HG03175 (cell line): ENCODE results near the gene KCNH5.

ENCODE experiments used
- ATAC-seq: cut with Tn5 transposase; IDR thresholded peaks from one replicate; pipeline ENCODE4 v1.9.1; 2021; ENCODE audit warnings: mild to moderate bottlenecking, moderate library complexity; ENCODE audit not compliant: unreplicated experiment

Gene KCNH5

DNA sequence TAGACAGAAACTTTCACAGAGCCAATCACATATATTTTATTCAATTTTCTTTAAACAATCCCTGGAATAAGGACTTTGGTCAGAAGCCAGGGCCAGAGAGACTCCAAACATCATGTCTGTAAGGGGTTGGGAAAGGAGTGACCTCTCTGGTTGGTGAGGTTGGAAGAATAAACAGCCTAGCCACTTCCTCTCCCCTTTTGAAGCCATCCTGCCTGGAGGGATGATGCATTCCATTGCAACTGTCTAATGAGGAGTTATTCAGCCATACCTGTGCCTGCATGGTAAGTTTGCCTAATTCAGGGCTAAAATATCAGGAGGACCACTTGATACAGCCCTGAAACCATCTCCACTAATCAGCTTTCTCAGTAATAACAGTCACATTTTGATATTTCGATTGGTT, 299.8 kb downstream of the KCNH5 start:
- no peak for ATAC-seq

DNA sequence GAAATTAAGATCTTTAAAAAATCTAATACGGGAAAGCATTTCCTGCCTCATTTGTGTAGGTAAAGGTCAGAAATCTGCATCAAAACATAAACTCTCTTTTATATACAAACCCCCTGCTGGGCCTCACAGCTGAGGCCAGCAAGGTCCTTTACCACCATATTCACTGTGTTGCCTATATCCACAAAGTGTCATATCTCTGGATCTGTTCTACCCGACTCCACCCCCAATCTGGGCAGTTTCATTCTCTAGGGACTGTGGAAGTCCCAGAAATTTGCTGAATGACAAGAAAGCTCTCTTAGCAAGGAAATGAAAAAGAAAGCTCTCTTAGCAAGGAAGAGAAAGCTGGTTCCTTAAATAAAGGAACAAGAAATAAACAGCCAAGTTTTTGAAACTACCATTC, 301.7 kb downstream of the KCNH5 start:
- ATAC-seq = no peak

DNA sequence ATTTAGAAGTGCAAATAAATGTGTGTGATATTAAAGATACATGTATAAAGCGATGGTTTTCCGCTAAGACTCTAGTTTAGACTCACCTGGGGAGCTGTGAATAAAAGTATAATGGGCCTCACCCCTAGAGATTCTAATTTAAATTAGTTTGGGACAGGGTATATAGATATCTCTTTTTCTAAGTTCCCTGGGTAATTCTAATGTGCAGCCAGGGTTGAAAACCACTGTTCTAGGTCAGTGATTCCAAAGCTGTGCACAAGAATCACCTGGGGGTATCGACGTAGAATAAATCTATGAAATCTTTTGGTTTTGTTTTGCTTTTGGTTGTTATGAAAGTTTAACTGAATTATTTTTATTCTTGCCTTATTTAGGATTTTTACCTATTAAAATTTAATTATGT, 302.1 kb downstream of the KCNH5 start:
- ATAC-seq = no peak

DNA sequence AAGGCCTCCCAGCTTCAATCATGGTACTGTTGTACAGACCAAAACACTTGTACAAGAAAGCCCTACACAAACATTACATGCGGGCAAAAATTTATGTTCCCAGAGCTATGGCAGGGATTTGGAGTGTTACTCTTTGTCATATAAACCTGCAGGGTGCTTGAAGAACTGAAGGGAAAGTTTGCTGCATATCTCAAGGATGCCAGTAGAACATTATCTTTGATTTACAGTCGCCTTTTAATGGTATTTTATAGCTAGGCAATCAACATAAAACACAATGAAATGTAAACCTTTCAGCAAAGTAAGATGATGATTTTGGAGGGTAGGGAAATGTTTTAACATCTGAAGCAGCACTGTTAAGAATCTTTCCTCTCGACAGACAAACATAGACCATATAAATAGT, 305.6 kb downstream of the KCNH5 start:
- no peak for ATAC-seq

DNA sequence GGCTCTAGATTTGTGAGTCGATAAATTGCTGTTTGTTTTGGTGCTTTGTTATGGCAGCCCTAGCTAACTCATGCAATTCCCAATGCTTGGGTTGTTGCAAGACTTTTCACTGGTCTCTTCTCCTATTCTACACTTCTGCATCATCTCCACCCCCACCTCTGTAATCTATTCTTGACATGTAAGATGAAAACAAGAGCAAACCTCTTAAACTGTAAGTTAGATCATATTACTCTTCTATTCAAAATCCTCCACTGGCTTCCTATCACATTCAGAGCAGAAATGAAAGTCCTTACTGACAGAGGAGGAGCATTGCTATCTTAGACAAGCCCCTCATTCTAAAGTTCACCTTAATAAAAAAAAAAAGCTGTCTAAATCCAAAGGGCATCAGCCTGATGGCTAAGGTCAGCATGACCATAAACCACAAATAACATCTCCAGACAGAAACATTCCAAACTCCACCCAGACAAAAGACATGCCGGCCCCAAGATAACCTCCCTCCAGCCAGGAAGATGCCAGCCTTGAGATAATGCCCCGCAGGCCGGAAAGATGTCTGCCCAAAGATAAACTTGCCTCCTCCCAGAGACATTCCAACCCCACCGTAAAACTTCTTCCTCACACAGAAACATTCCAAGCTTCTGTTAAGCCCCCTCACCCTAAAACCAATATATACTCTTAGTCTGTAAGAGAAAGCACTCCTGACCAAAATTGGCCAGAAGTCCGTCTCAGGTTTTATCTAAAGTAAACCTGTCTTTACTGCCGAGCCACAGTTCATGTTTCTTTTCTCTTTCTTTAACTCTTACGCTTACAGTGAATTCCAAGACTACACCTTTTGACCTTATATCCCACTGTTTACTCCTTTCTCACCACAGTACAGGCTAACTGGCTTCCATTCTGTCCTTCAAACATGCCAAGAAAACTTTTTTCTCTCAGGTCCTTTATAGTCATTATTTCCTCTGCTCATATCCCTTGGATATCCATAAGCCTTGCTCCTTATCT, 308.9 kb downstream of the KCNH5 start:
- no peak for ATAC-seq

DNA sequence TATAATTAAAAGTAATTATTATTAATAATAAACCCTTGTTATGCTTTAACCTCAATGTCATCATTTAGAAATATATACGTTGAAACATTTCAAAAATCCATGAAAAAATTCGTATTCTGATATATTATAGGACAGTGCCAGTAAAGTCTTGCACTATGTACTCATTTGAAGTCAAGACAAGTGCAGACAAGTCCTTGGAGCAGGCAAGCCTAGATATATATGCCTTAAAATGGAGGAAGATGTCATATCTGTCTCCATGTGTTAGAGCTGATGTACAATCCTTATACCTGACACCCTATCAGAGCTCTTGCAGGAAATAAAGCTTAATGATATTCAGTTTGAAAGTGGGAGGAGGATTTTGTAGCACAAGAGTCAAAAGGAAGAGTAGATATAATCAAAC, 310.4 kb downstream of the KCNH5 start:
- ATAC-seq = no peak

DNA sequence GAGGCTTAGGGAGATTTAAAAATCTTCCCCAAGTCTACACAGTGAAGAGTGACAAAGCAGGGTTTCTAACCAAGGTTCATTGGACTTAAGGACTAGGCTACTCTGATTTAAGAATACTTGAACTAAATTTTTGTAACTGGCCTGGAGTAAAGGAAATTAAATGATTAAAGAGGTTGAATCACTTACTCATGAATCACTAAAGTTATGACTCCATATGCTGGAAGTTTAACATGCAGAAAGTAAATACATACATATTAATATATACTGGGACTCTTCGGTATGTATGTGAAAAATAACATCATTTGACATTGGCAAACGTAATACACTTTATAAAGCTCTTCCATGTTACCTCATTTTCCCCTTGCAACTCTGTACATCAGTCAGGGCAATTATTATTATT, 322.9 kb downstream of the KCNH5 start:
- no peak for ATAC-seq

DNA sequence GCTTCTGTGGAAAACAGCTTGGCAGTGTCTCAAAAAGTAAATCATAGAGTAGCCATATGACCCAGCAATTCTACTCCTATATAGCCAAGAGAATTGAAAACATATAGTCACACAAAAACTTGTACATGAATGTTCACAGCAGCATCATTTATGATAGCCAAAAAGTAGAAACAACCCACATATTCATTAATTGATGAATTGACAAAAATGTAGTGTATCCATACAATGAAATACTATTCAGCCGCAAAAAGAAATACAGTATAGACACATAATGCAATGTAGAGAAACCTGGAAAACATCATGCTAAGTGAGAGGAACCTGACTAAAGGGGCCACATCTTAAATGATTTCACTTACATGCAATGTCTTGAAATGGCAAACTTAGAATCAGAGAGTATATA, 326.6 kb downstream of the KCNH5 start:
- no peak for ATAC-seq

DNA sequence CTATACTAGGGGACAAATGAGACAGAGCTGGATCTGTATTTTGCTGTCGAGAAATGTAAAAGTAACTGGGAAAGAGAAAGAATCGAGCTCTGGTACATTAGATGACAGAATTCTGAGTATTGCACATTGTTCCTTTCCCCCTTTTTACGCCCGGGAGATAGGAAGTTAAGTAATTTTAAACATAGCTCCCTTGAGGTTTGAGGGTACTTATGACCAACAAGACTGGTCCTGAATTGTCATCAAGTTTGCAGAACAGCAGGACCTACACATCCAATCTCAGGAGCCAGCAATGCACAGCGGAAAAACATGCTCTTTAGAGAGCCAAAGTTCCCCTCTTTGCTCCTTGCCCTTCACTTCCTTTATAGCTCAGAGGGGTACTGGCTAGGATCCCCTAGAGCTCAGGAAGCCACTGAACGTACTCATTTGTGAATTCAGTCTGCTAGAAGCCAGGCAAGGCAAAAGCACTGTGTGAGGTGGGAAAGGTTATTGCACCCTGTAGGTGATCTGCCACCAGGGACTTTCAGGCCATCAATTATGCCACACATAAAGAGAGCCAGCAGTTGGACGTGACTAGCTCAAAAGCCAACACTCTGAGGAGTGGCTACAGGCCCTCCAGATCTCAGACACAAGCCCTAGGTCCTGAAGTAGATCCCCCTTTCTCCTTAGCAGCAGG, 333.8 kb downstream of the KCNH5 start:
- ATAC-seq = no peak

DNA sequence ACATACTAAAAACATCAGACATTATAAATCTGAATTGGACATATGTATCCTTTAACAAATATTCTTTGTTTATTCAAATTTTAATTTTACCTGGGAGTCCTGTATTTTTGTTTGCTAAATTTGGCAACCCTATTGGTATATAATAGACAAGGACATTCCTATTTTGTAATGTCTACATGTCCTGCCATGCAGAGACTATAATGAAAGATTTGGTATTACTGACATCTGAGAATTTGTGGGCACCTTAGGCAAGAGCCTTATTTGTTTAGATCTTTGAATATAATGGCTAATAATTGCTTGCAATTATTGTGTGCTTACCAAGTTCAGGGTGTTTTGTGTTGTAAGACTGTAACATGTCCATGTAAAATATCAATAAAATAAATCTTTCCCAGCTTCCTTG, 334.4 kb downstream of the KCNH5 start:
- ATAC-seq = no peak

DNA sequence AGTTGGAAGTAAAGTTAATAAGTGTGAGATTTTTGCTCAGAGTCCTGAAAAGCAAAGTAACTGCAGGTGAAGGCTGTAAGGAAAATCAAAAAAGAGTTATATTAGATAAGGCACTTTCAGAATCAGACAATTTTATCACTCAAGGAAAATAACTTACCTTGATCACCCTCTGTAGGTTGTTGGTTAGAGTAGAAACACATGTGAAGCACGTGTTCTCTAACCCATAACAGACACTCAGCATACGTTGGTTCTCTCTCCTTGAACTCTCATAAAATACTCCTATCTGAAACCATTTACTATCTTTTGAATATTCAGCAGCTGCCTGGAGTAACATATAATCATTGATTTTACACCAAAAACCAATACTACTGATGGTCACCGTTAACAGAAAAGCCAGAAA, 335.5 kb downstream of the KCNH5 start:
- no peak for ATAC-seq

DNA sequence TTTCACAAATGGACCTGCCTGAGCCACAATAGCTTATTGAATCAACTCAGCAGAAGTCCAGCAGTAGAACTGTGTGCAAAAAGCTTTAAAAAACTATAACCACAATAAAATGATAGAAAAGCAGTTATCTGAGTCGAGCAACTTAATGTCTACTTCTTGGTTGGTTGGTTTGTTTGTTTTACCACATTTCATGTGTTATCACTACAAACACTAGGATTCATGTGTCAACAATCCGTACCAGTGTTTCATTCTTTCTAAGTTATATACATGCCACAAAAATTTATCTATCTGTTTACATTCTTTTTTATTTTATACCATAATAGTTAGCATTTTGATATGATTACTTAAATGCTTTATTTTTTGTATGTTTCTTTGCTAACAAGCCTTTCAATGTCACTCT, 339.0 kb downstream of the KCNH5 start:
- no peak for ATAC-seq

DNA sequence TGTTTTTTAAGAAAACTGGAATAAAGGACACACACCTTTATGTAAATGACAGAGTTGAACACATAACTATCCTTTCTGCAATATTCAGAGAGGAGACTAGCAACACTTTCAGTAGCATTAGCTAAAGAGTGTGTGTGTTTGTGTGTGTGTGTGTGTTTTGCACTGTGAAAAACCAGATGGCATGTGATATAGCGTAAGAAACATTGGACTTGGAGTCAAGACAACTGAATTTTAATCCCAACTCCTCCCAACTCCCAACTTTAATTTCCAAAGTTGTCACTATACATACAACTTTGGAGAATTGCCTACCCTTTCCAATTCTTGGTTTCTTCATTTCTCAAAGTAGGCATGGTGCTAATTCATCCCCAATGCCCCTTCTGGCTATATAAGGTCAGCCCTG, 347.8 kb downstream of the KCNH5 start:
- ATAC-seq = no peak

DNA sequence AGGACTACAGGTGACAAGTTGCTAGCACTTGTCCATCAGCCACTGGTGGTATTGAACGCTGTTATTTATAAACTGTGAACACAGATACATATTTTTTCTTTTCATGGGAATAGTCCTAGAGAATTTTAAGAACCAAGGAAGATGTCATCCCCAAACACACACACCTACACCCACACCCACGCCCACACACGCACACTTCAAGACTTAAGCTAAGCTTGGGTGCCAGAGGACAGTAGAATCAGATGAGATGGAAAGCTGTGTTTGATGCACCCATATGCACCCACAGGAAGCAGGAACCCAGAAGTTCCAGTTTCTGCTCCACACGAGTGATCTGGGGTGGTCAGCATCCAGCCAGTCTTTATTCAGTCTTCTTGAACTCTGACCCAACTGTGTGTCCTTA, 348.3 kb downstream of the KCNH5 start:
- no peak for ATAC-seq

DNA sequence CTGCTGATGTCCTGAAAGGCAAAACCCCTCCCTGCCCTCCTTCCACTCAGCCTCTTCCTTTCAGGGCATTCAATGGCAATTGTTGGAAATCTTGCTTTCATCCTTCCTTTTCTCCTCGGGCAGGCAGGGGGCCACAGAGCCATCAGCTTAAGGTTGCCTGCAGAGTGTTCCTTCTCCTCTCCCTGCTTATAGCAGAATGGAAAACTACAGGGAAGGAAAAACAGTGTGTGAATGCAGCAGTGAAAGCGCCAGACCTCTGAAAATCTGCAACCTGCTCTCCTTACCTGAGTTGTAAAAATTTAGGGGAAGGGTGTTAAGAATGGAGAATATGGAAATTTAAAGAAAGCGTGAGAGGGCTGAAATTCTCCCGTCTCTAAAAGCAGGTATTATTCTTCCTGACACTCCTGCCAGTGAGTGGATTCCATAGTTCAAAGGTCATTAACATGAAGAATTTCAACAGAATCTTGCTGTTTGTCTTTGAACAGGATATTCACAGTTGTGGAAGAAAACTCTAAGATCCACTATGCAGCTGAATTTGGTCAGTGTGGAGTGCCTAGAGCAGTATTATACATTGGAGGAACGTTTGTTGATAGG, 348.8 kb downstream of the KCNH5 start:
- no peak for ATAC-seq

DNA sequence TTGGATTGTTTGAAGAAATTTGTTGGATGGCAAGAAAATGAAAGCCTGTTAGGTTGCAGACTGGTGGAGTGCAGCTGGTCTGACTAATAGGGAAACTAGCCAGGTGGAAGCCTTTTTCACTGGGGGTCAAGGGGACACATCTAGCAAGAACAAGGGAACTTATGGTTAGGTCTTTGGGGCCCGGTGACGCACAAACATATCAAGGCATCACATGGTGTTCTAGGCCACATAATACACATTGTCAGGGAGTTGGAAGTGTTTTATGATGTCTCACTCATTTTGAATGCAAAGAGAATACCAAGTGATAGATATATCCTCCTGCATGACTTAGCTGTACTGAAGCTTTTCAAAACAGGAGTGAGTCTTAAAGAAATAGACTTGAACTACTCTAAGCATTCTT, 351.2 kb downstream of the KCNH5 start:
- no peak for ATAC-seq

DNA sequence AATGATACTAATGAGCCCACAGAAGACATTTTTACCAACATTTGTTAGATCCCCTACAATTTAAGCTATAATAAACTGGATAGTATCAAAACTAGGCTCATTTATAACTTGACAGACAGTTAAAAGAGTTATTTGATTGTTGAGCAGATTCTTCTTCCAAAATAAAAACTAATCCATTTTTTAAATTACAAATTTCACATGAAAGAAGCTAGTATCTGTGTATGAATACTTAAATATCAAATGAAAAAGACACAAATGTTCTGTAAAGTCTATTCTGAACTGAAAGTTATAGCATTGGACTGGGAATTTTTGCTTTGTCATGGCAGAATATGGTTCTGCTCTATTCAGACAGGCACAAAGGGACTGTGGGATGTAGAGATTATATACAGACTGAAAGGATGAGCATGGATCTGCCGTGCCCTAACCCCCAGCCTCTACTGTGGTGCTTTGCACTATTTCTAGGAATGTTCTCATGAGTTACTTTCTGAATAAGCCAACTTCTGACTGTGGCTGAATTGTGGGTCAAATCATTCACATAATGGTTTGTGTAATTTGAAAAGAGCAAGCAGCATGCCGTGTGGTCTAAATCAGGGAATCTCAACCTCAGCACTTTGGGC, 352.7 kb downstream of the KCNH5 start:
- no peak for ATAC-seq

DNA sequence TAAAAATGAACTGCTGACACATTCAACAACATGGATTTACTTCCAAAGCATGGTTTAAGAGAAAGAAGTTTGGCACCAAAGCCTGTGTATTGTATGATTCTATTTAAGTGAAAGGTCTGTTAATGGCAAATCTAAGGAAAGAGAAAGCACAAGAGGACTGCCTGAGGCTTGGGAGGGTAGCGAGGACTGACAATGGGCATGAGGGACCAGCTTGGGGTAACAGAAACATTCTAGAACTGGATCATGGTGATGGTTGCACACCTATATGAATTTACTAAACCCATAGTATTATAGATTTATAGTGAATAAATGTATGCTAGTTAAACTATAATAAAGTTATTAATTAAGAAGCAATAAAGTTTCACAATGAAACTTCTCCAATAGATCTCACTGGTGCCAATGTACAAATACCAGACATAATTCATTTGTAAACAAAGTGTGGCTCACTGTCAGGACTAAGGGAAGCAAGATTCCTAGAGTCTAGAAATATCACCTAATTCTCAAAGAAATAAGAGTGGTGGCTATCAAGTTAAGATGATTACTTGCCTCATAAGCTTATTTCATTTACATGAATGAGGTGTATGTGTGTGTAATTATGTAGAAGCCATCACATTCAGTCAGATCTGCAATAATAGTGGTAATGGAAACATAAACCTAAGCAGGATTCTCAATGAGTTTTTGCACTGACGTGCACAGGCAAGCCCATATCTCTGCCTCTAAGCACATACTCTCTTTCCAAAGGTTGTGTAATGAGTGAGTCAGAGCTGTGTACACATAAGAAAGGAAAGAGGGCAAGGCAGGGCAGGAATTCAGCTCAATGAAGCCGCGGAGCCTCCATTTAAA, 353.4 kb downstream of the KCNH5 start:
- no peak for ATAC-seq

DNA sequence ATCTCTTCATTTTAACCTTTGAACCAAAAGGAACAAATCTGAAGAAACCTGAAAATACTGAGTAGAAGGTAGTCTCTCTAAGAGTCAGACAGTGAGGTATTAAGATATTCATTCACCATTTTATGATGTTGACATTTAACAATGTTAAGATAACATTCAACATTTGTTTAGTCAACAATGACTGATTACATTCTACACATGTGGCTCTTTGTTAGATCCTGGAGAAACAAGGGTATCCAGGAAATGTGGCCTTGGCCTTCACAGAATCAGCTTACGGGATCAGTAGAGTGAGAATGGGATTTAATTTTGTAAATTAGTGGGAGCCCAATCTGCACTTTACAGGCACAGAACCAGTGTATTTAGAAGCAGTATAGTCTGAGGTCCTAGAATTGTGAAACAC, 355.5 kb downstream of the KCNH5 start:
- ATAC-seq = no peak

DNA sequence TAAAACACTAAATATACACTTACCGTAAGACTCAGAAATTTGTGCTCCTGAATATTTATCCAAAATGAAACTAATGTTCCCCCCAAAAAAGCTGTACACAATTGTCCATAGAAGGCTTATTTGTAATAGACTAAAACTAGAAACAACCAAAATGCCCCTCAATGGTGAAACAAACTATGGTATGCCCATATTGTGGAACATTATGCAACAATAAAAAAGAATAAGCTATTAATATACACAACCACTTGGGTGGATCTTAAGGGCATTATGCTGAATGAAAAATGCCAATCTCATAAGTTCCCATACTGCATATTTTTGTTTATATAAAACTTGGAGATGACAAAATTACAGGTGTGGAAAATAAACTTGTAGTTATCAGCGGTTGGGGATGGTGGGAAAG, 357.4 kb downstream of the KCNH5 start:
- ATAC-seq = no peak

DNA sequence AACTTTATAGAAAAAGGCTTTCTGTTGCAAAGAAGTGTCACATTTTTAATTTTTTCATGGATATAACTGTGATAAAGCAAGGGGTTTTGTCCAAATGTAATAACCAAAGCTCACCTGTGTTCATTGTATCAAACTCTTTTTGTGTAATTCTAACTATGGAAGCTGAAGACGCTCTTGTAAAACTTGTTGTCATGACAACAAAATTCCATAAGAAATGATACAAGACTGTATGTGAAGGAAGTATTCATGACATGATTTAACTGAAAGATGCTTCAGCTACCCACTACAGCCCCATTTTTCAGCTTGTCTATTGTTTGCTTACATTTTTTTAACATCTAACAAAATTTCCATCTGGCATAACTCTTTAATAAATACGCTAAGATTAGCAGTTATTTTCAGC, 360.9 kb downstream of the KCNH5 start:
- ATAC-seq = no peak
